NCI-H2107 treated with DMSO at 0.1 percent for 48 hours (cell line): ENCODE results near the gene SOX6.
"Not testable (repeated sequence)": the region's sequence is repeated elsewhere in the genome, so short reads cannot be mapped to it uniquely, and the experiment has no call there.

Experiments
- DNase-seq: peaks from one replicate; lab custom pipeline; 2025; ENCODE audit not compliant: unreplicated experiment; lab: John Stamatoyannopoulos, UW

Gene SOX6

GRCh38 chr11:16155448-16155847 is 200.9 kb downstream of the SOX6 start:
- DNase-seq, result no peak

- DNase-seq, result no peak
Measured at GRCh38 chr11:16154715-16155396, 201.5 kb downstream of the SOX6 start.

- no peak for DNase-seq
Measured at GRCh38 chr11:16153951-16154350, 202.4 kb downstream of the SOX6 start.

DNA sequence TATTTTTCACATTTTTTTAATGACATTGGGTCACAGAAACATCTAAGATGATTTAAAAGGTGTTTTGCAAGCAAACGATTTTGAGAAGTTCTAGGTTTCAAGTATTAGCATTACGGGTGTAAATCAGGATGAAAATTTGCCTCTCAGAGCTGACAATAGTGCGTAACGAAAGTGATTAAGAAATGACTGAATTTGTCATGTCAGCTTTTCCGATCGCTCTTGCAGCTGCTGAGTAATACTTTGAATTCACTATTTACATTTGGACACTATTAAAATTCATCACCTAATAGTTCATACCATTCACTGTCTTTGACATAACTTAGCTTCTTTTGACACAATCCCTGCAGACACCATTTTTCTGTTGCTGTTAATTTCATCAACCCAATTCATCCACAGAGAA is 205.2 kb downstream of the SOX6 start:
- no peak for DNase-seq

DNA sequence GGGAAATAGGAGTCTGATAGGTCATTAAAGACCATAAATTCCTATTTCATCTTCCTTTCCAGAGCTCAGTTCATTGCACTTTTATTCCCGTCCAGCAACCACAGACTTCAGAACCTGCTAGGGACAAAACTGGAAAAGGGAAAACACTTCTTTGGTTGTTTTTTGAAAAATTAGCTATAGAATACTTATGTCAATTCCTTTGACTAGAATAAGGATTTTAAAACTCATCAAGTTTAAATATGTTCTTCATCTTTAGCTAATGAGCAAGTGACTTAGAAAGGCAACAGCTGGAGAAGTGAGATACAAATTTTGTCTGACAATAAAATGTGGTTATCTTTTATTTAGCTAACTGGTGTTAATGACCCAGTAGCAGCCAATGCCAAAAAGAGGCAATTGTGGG is 206.9 kb downstream of the SOX6 start:
- no peak for DNase-seq

DNA sequence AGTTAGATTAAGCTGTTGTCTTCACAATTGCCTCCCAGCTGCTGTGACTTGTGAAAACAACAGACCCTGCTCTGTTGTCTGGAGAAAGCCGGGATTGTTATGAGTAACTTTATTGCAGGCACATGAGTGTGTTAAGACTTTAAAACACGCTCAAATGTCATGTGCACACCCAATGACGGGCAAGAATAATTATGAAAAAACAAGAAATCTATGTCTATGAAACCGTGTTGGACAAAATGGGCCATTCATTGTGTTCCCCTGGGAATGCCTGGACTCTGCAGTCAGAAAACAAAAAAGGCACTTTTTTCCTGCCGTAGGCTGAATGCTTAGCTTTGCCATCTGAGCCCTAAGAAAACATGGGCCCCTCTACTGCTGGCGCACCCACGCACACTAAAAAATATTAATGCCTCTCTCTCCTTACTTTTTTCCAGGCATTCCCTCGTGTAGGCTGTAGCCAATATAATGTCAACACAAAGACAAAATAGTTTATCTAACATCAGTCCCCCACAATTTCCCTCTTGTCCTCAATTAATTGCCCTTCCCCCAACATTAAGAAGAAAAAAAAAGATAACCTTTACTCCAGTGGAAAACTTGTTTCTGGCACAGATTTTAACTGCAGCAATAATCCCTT is 207.9 kb downstream of the SOX6 start:
- DNase-seq, result peak; percentile 15

DNA sequence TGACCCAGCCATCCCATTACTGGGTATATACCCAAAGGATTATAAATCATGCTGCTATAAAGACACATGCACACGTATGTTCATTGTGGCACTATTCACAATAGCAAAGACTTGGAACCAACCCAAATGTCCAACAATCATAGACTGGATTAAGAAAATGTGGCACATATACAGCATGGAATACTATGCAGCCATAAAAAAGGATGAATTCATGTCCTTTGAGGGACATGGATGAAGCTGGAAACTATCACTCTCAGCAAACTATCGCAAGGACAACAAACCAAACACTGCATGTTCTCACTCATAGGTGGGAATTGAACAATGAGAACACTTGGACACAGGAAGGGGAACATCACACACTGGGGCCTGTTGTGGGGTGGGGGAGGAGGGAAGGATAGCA is 209.4 kb downstream of the SOX6 start:
- DNase-seq, result not testable (repeated sequence)

DNA sequence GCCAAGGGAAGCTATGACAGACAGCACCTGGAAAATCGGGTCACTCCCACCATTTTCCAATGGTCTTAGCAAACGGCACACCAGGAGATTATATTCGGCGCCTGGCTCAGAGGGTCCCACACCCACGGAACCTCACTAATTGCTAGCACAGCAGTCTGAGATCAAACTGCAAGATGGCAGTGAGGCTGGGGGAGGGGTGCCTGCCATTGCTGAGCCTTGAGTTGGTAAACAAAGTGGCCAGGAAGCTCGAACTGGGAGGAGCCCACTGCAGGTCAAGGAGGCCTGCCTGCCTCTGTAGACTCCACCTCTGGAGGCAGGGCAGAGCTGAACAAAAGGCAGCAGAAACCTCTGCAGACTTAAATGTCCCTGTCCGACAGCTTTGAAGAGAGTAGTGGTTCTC is 214.7 kb downstream of the SOX6 start:
- not testable (repeated sequence) for DNase-seq

DNA sequence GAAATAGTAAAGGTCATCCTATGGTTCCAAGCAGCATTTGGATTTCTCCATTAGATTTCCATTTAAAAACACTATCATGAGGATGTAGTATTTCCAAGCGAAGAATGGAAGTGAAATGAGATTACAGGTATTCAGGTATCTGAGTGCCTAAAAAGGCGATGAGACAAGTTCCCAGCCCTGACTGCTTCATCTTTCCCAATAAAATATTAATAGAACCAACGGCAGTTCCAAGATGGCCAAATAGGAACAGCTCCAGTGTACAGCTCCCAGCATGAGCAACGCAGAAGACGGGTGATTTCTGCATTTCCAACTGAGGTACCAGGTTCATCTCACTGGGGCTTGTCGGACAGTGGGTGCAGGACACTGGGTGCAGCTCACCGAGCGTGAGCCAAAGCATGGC is 215.2 kb downstream of the SOX6 start:
- not testable (repeated sequence) for DNase-seq

GRCh38 chr11:16136792-16137390 is 219.5 kb downstream of the SOX6 start:
- DNase-seq, result no peak

- DNase-seq, result no peak
Measured at GRCh38 chr11:16133867-16134266, 222.5 kb downstream of the SOX6 start.

- no peak for DNase-seq
Measured at GRCh38 chr11:16127732-16128131, 228.6 kb downstream of the SOX6 start.

GRCh38 chr11:16126362-16126761 is 230.0 kb downstream of the SOX6 start:
- DNase-seq, result peak; percentile 84

DNA sequence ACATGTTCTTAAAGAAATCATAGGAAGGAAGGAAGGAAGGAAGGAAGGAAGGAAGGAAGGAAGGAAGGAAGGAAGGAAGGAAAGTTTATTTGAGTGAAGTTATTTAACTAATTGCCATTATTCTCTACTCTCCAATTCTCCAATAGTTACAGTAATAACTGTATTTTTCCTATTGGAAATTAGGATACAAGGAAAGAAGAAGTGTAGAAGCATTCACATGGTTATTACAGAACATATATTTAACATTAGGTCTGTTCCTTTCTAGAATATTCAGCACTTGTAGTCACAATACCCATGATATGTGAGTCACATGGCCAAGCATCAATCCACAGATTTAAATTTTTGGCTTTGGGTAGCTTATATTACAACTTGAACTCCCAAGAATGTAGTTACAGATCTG is 230.6 kb downstream of the SOX6 start:
- no peak for DNase-seq

DNA sequence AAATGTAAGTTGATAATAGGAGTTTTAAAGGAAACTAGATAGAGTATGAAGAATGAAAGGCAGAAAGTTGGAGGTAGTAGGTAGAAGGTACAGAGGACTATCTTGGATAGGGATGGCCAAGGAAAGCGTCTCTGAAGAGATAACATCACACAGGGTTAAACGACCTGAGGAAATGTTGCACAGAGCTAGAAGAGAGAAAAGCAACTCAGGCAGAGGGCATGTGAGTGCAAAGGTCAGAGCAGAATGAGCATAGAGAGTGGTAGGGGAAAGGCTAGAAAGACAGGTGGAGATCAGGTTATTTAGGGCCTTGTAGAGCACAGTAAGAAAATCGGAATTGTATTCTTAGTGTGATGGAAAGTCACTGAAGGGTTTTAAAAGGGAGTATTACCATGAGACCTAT is 232.0 kb downstream of the SOX6 start:
- no peak for DNase-seq

DNA sequence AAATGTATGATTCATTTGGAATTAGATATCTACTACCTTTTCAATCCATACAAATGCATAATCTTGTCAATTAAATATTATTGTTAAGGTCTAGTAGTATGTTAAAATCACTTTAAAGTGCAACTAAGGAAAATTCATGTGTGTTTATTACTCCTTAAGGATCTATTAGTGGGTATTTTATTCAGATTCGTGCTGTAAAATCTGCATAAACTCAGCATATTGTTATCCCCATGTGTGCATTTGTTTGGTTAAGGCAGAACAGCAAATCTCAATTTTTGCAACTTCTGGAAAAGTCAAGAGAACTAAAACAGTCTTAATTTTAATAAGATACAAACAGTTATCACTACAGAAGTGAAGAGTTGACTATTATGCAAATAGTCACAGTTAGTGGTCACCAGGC is 234.5 kb downstream of the SOX6 start:
- DNase-seq, result no peak

- no peak for DNase-seq
Measured at GRCh38 chr11:16120008-16120407, 236.3 kb downstream of the SOX6 start.

DNA sequence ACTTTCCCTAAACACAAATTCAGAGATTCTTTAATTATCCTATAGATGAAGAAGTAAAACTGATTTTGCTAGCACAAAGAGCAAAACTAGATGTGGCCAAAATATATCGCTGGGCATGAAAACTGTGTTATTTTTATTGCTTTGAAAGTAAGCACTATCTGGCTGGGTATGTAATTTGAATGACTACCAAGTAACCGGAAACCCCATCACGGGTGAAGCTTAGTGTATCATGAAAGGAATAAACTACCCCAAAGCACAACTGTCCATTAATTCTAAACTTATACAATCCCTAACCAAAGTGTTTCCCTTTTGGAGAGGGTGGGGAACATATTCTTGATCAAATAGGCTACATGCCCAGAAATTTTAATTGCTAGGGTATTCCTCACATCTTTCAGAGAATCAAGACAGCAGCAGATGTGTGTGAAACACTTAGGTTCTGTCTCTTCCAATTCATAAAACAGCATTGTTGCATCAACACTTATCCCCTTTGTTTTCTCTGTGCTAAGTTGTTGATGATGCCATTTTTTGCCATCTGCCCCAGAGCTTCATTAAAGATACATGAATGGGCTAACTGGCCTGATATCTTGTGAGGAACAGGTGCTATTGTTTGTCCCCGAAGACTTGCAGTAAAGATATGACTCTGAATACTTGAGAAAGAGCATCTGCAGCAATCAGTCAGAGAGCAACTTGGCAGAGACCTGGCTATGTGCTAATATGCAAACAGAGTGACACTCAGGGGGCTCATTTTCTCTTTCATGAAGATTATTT is 238.2 kb downstream of the SOX6 start:
- DNase-seq, result peak; percentile 37

- no peak for DNase-seq
Measured at GRCh38 chr11:16114978-16115871, 241.1 kb downstream of the SOX6 start.

- no peak for DNase-seq
Measured at GRCh38 chr11:16114431-16114830, 241.9 kb downstream of the SOX6 start.

- no peak for DNase-seq
Measured at GRCh38 chr11:16111690-16112089, 244.7 kb downstream of the SOX6 start.
